Measurements from ENCODE around the gene GALP.
A peak's percentile ranks its signal among the peaks of the same experiment; 100 is the strongest.
"Not testable (repeated sequence)": the region's sequence is repeated elsewhere in the genome, so short reads cannot be mapped to it uniquely, and the experiment has no call there.

GALP gene

DNA sequence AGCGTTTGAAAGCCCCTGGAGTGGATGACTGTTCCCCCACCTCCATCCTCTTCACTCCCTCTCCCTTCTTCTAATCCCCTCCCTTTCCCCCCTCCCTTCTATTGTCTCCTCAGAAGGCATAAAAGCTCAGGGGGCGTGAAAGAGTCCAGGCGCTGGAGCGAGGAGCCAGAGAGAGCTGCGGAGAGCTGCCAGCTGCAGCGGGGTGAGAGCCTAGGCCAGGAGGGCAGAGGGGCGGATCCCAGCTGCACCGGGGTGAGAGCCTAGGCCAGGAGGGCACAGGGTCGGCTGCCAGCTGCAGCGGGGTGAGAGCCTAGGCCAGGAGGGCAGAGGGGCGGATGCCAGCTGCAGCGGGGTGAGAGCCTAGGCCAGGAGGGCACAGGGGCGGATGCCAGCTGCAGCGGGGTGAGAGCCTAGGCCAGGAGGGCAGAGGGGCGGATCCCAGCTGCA lies at the start of gene GALP:
Gene GALP (plus strand): TSS at position 148 of the 447 bp plus-strand sequence. CDS start 1,101 bp downstream, outside the sequence.
- not testable (repeated sequence) for DNase-seq

DNA sequence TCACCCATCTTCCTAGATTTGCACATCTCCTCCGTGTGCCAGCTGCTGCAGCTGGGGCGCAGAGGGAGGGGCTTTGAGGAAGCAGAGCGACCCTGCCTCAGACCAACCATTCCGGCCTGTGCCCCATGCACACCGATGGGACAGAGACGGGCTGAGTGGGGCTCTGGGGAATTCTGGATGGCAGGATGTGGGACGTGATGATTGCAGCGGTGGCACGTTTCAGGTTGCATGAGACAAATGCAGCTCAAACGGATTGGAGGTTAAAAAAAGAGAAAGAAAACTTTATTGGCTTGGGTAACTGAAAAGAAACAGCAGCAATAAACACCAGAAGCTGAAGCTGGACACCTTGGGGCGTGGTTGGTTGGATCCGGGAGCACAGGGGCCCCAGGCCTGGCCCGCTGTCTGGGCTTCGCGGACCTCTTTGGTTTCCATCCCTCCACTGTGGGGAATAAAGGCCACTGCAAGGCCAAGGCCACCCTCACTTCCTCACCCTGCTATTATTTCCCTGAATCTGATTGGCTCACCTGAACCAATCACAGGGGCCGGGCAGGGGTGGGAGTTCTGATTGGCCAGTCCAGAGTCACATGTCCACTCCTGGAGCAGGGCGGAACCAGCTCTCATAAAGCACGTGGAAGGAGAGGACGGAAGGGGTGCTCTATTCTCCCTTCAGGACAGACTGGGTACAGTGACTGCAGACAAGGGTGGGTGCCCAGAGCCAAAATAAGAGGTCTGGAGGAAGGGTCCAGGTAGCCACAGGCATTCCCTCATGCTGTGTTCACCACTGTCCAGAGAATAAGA lies 48.6 kb upstream of the GALP start:
- no peak for DNase-seq

- DNase-seq, result no peak
Observed at GRCh38 chr19:56130006-56130405, 45.8 kb upstream of the GALP start.

GRCh38 chr19:56131651-56132050 lies 44.2 kb upstream of the GALP start:
- no peak for DNase-seq

GRCh38 chr19:56132316-56132822 lies 43.4 kb upstream of the GALP start:
- DNase-seq, result no peak

DNA sequence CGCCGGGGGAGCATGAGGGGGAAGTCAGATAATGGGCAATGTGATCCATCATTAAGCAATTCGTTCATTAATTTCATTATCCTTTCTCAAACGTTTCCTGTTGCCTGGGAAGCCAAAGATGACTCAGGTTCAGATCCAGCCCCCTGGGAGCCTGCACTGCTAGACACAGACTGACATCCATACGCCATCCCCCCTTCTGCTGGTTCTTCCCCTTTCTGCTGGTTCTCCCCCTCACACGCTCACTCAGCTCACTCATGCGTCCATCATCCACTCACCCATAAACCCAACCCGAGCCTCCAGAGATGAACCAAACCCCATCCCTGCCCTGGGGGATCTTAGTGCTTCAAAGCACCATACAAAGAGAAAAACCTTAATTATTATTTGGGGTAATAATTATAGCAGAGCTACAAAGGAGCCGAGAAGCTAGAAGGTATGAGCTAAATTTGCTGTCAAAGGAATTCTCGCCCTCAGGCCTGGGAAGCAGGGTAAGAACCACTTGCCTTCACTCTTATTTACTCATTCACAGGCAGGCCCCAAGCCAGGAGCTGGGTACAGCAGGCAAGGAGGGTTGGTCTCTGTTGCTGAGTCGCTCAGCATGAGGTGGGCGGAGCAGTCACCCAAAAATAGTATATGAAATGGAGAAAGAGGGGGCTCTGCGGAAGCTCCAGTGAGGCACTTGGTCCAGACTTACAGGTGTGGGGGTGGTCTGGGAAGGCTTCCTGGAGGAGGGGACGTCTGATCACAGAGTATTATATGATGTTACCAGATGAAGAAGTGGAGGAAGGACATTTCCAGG lies 41.8 kb upstream of the GALP start:
- DNase-seq, result no peak

- no peak for DNase-seq
Observed at GRCh38 chr19:56134654-56134921, 41.2 kb upstream of the GALP start.

GRCh38 chr19:56136362-56136761 lies 39.4 kb upstream of the GALP start:
- DNase-seq, result no peak

- no peak for DNase-seq
Observed at GRCh38 chr19:56137405-56137804, 38.4 kb upstream of the GALP start.

- DNase-seq, result no peak
Observed at GRCh38 chr19:56138069-56138468, 37.7 kb upstream of the GALP start.

- DNase-seq, result no peak
Observed at GRCh38 chr19:56139847-56140582, 35.8 kb upstream of the GALP start.

GRCh38 chr19:56140583-56141416 lies 35.0 kb upstream of the GALP start, which contains the start of gene ZNF444:
Gene ZNF444, plus strand, starts transcription at chr19:56141287. Its CDS starts 5,625 bp downstream, at chr19:56146912.
- peak; percentile 99 for DNase-seq

DNA sequence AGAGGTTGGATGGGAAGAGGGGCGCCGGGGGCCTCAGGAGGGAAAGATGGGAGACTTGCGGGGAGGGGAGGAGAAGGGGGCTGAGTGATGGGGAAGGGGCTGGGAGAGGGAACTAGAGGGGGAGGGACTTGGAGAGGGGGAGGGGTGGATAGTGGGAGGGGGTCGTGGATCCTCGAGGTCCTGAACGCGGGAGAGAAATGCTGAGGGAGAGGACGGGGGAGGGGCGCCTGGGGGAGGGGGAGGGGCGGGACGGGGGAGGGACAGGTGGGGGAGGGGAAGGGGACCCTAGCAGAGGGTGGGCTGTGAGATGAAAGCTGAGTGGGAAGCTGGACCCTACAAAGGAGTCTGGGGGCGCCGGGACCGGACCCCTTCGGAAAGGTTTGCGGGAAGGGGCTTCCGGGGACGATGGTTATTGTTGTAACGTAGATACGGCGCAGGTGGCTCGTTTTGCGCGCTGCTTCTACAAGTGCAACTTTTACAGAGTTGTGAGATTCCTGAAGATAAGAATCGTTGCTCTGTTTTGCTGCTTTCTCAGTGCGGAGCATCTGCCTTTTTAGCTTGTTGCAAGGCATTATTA lies 34.3 kb upstream of the GALP start:
- DNase-seq, result no peak

- no peak for DNase-seq
Observed at GRCh38 chr19:56142087-56142787, 33.6 kb upstream of the GALP start.

GRCh38 chr19:56142897-56143434 lies 32.8 kb upstream of the GALP start:
- DNase-seq, result no peak

DNA sequence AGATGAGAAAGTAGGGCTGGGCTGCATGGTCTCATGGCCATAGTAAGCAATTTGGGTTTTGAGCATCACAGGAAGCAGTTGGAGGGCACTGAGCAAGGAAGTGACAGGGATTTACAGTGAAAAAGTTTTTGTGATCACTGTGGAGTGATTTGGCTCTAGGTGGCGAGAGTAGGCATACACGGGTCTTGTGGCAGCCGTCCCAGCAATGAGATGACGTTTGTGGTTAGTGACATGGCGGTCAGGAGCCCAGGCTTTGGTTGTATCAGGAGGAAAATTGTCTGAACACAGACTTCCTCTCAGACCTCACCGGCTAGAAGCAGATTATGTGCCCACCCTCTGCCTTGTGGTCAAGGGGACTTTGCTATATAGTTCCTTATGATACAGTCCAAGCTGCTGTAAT lies 31.4 kb upstream of the GALP start:
- DNase-seq, result no peak

DNA sequence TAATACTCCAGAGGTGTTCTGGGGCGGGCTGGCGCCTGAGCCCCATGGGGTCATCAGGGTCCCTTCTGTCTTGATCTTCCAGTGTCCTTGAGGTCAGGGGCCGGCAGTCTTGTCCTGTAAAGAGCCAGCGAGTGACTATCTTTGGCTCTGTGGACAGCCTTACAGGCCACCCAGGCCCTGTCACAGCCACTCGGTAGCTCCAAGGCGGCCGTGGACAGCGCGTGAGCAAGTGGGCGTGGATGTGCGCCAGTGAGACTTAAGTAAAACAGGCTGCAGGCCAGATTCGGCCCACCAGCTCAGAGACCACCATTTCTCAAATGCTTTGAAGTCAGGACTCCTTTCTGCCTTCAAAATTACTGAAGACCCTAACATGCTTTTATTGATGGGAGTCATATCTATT lies 31.0 kb upstream of the GALP start:
- DNase-seq, result no peak

GRCh38 chr19:56145698-56146097 lies 30.1 kb upstream of the GALP start:
- no peak for DNase-seq

DNA sequence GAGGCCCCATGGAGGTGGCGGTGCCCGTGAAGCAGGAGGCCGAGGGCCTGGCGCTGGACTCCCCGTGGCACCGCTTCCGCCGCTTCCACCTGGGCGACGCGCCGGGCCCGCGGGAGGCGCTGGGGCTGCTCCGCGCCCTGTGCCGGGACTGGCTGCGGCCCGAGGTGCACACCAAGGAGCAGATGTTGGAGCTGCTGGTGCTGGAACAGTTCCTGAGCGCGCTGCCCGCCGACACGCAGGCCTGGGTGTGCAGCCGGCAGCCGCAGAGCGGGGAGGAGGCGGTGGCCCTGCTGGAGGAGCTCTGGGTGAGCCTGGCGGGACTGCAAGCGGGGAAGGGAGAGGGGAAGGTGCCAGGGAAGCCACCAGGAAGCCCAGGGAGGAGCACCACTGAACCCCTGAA lies 28.9 kb upstream of the GALP start:
- DNase-seq, result no peak

- DNase-seq, result no peak
Observed at GRCh38 chr19:56147307-56147706, 28.5 kb upstream of the GALP start.

DNA sequence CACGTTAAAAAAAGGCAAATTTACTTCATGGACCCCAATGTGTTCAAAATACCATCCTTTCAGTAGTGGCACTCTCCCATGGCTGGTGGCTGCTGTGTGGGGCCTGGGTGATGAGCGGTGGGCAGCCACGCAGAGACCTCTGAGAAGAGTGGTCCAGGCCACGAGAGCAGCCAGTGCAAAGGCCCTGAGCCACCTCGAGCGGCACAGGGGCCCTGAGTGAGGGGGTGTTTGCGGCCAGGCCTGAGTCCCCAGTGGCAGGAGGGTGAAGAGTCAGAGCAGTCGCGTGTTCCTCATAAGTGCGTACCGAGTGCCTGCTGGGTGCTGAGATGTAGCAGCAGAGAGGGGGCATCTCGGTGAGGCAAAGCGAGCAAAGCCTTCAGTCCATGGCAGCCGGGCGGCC lies 27.7 kb upstream of the GALP start:
- DNase-seq, result no peak

All from activated CD4-positive, alpha-beta T cell treated with anti-CD3 and anti-CD28 coated beads, Interleukin-2, amount 50 U/mL, for 16 hours (primary cell).